Measurements from ENCODE around the gene SYTL2.
"Not testable (repeated sequence)": the region's sequence is repeated elsewhere in the genome, so short reads cannot be mapped to it uniquely, and the experiment has no call there.

Gene SYTL2

GRCh38 chr11:85784480-85785265, 26.3 kb downstream of the SYTL2 start:
- H3K36me3 ChIP-seq (ENCODE audit: insufficient read depth, low read depth, low read length) = no peaks in the 10 kb centered on the region
- H3K9ac ChIP-seq (ENCODE audit: low read depth, low read length) = no peak overlapping the region
- H3K27me3 ChIP-seq (ENCODE audit: insufficient read depth, low read length) = no peaks in the 10 kb centered on the region
- H3K4me1 ChIP-seq (ENCODE audit: insufficient read depth, low read length) = peaks cover 3% of the 10 kb centered on the region; the same call in 1 of the 2 replicates
- 0 out of 2 replicates have a peak, but pooled peaks cover 11% of the 10 kb centered on the region for H3K9me3 ChIP-seq (ENCODE audit: insufficient read depth, low read depth, low read length)
- H3K27ac ChIP-seq (ENCODE audit: low read length) = no peak overlapping the region
- no peak overlapping the region for H3K4me3 ChIP-seq (ENCODE audit: low read length)

DNA sequence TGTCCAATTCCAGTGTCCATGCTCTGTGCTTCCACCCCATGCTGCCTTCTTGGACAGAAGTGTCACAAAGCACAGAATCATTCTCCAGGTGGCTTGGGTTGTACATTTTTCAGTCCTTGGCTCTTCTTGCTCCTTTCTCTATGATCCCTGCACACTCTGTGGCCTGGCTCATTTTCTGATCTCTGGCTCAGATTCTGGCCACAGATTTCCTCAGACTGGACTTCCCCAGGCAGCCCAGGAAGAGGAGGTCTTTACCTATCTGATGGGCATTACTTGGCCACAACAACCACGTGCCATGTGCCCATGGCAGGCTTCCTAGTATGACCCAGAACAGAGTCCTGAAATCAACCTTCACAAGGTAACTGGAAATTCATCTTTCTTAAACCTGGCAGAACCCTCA, 27.2 kb downstream of the SYTL2 start:
- no peak overlapping the region for H3K4me3 ChIP-seq (ENCODE audit: low read length)
- H3K9ac ChIP-seq (ENCODE audit: low read depth, low read length) = no peak overlapping the region
- H3K27me3 ChIP-seq (ENCODE audit: insufficient read depth, low read length) = no peaks in the 10 kb centered on the region
- H3K9me3 ChIP-seq (ENCODE audit: insufficient read depth, low read depth, low read length) = 0 out of 2 replicates have a peak, but pooled peaks cover 11% of the 10 kb centered on the region
- H3K27ac ChIP-seq (ENCODE audit: low read length) = no peak overlapping the region
- peaks cover 3% of the 10 kb centered on the region; the same call in 1 of the 2 replicates for H3K4me1 ChIP-seq (ENCODE audit: insufficient read depth, low read length)
- no peaks in the 10 kb centered on the region for H3K36me3 ChIP-seq (ENCODE audit: insufficient read depth, low read depth, low read length)

- not testable (repeated sequence) for H3K4me1 ChIP-seq (ENCODE audit: insufficient read depth, low read length); H3K27ac ChIP-seq (ENCODE audit: low read length)
Measured at GRCh38 chr11:85780780-85781517, 30.0 kb downstream of the SYTL2 start.

GRCh38 chr11:85779956-85780640, 30.8 kb downstream of the SYTL2 start:
- no peaks in the 10 kb centered on the region for H3K27me3 ChIP-seq (ENCODE audit: insufficient read depth, low read length)

More at GRCh38 chr11:85780780-85781517, 30.0 kb downstream of the SYTL2 start:
- H3K9ac ChIP-seq (ENCODE audit: low read depth, low read length); H3K27me3 ChIP-seq (ENCODE audit: insufficient read depth, low read length); H3K36me3 ChIP-seq (ENCODE audit: insufficient read depth, low read depth, low read length); H3K4me3 ChIP-seq (ENCODE audit: low read length): not testable (repeated sequence)
- 0 out of 2 replicates have a peak, but pooled peaks cover 11% of the 10 kb centered on the region for H3K9me3 ChIP-seq (ENCODE audit: insufficient read depth, low read depth, low read length)

DNA sequence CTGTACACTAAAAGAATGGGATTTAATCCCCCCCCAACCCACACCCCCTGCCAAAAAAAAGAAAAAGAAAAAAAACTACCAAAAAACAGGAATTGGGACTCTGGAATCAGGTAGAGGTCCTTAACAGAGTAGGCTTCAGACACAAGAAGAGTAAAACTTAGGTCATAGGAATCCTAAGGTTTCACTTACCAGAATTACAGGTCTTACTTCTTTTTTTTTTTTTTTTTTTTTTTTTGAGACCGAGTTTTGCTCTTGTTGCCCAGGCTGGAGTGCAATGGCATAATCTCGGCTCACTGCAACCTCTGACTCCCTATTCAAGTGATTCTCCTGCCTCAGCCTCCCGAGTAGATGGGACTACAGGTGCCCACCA, 33.4 kb downstream of the SYTL2 start:
- not testable (repeated sequence) for H3K27me3 ChIP-seq (ENCODE audit: insufficient read depth, low read length); H3K4me3 ChIP-seq (ENCODE audit: low read length); H3K9ac ChIP-seq (ENCODE audit: low read depth, low read length); H3K9me3 ChIP-seq (ENCODE audit: insufficient read depth, low read depth, low read length); H3K36me3 ChIP-seq (ENCODE audit: insufficient read depth, low read depth, low read length); H3K27ac ChIP-seq (ENCODE audit: low read length)
- H3K4me1 ChIP-seq (ENCODE audit: insufficient read depth, low read length) = peaks cover 12% of the 10 kb centered on the region; the same call in 1 of the 2 replicates

More at GRCh38 chr11:85779956-85780640, 30.8 kb downstream of the SYTL2 start:
- Histone ChIP-seq H3K4me3 (ENCODE audit: low read length) (no peak overlapping the region), H3K9ac (ENCODE audit: low read depth, low read length) (no peak overlapping the region), H3K9me3 (ENCODE audit: insufficient read depth, low read depth, low read length) (0 out of 2 replicates have a peak, but pooled peaks cover 11% of the 10 kb centered on the region), H3K36me3 (ENCODE audit: insufficient read depth, low read depth, low read length) (no peaks in the 10 kb centered on the region), H3K4me1 (ENCODE audit: insufficient read depth, low read length) (peaks cover 7% of the 10 kb centered on the region; the same call in 1 of the 2 replicates), H3K27ac (ENCODE audit: low read length) (no peak overlapping the region)

GRCh38 chr11:85776951-85777602, 33.9 kb downstream of the SYTL2 start:
- Histone ChIP-seq H3K36me3 (ENCODE audit: insufficient read depth, low read depth, low read length) (no peaks in the 10 kb centered on the region), H3K9me3 (ENCODE audit: insufficient read depth, low read depth, low read length) (0 out of 2 replicates have a peak, but pooled peaks cover 5% of the 10 kb centered on the region), H3K4me3 (ENCODE audit: low read length) (no peak overlapping the region), H3K27me3 (ENCODE audit: insufficient read depth, low read length) (no peaks in the 10 kb centered on the region), H3K4me1 (ENCODE audit: insufficient read depth, low read length) (peaks cover 15% of the 10 kb centered on the region; the same call in 1 of the 2 replicates), H3K9ac (ENCODE audit: low read depth, low read length) (no peak overlapping the region), H3K27ac (ENCODE audit: low read length) (no peak overlapping the region)

GRCh38 chr11:85774256-85775101, 36.5 kb downstream of the SYTL2 start:
- no peaks in the 10 kb centered on the region for H3K27me3 ChIP-seq (ENCODE audit: insufficient read depth, low read length)
- H3K9me3 ChIP-seq (ENCODE audit: insufficient read depth, low read depth, low read length) = no peaks in the 10 kb centered on the region
- H3K9ac ChIP-seq (ENCODE audit: low read depth, low read length) = no peak overlapping the region
- no peaks in the 10 kb centered on the region for H3K36me3 ChIP-seq (ENCODE audit: insufficient read depth, low read depth, low read length)
- peaks cover 15% of the 10 kb centered on the region; the same call in 1 of the 2 replicates for H3K4me1 ChIP-seq (ENCODE audit: insufficient read depth, low read length)
- H3K4me3 ChIP-seq (ENCODE audit: low read length) = no peak overlapping the region
- H3K27ac ChIP-seq (ENCODE audit: low read length) = no peak overlapping the region

- Histone ChIP-seq H3K36me3 (ENCODE audit: insufficient read depth, low read depth, low read length) (no peaks in the 10 kb centered on the region), H3K9ac (ENCODE audit: low read depth, low read length) (no peak overlapping the region), H3K9me3 (ENCODE audit: insufficient read depth, low read depth, low read length) (no peaks in the 10 kb centered on the region), H3K4me3 (ENCODE audit: low read length) (no peak overlapping the region), H3K27ac (ENCODE audit: low read length) (no peak overlapping the region), H3K4me1 (ENCODE audit: insufficient read depth, low read length) (peaks cover 15% of the 10 kb centered on the region; the same call in 1 of the 2 replicates), H3K27me3 (ENCODE audit: insufficient read depth, low read length) (no peaks in the 10 kb centered on the region)
Measured at GRCh38 chr11:85772695-85773094, 38.2 kb downstream of the SYTL2 start.

GRCh38 chr11:85771568-85771967, 39.4 kb downstream of the SYTL2 start:
- H3K9ac ChIP-seq (ENCODE audit: low read depth, low read length) = no peak overlapping the region
- no peaks in the 10 kb centered on the region for H3K27me3 ChIP-seq (ENCODE audit: insufficient read depth, low read length)
- no peak overlapping the region for H3K4me3 ChIP-seq (ENCODE audit: low read length)
- H3K9me3 ChIP-seq (ENCODE audit: insufficient read depth, low read depth, low read length) = no peaks in the 10 kb centered on the region
- H3K36me3 ChIP-seq (ENCODE audit: insufficient read depth, low read depth, low read length) = no peaks in the 10 kb centered on the region
- H3K27ac ChIP-seq (ENCODE audit: low read length) = no peak overlapping the region
- 0 out of 2 replicates have a peak, but pooled peaks cover 8% of the 10 kb centered on the region for H3K4me1 ChIP-seq (ENCODE audit: insufficient read depth, low read length)

DNA sequence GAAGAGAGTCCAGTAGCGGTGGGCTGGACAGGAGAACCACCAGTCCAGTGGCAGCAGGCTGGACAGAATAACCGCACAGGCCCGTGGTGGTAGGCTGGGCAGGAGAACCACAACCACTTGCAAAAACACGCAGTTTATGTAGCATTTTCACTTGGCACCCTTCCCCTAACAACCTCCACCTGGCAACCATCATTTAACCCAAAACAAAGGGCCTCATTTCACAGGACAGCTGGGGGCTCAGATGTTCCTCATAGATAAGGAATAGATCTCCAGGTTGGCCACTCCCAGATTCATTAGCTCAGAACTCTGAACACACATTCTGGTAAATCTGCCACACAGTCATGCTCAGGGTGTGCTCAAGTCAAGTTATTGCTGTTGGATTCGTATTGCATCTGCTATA, 41.2 kb downstream of the SYTL2 start:
- Histone ChIP-seq H3K4me1 (ENCODE audit: insufficient read depth, low read length) (0 out of 2 replicates have a peak, but pooled peaks cover 8% of the 10 kb centered on the region), H3K9ac (ENCODE audit: low read depth, low read length) (no peak overlapping the region), H3K36me3 (ENCODE audit: insufficient read depth, low read depth, low read length) (no peaks in the 10 kb centered on the region), H3K9me3 (ENCODE audit: insufficient read depth, low read depth, low read length) (no peaks in the 10 kb centered on the region), H3K4me3 (ENCODE audit: low read length) (no peak overlapping the region), H3K27ac (ENCODE audit: low read length) (no peak overlapping the region), H3K27me3 (ENCODE audit: insufficient read depth, low read length) (no peaks in the 10 kb centered on the region)
